DND-41 (cell line): ENCODE data around the gene HM13.
"Not testable (repeated sequence)": the region's sequence is repeated elsewhere in the genome, so short reads cannot be mapped to it uniquely, and the experiment has no call there.

Experiments used
- ATAC-seq: fragments of 200-7000 bp; cut with Tn5 transposase; 3 replicates; pipeline ENCODE4 v1.9.1; 2021; ENCODE audit warnings: low read depth; ENCODE audit not compliant: insufficient read depth
- DNase-seq: peaks from one replicate; pipeline ENCODE4 v3.0.0-alpha.2; 2020
- H2AFZ ChIP-seq: 2 replicates; pipeline ENCODE4 v1.6.0; 2012; ENCODE audit warnings: low read depth, low read length
- H3K27ac ChIP-seq: 2 replicates; pipeline ENCODE4 v1.5.1; 2012; ENCODE audit warnings: low read length, inconsistent platforms
- H3K27me3 ChIP-seq: fragments of 200-600 bp; sonication (generic); 2 replicates; pipeline ENCODE4 v1.6.0; 2012; ENCODE audit warnings: low read length, mild to moderate bottlenecking, inconsistent platforms; ENCODE audit not compliant: insufficient read depth, poor library complexity
- H3K36me3 ChIP-seq: 2 replicates; pipeline ENCODE4 v1.5.1; 2012; ENCODE audit warnings: low read length, inconsistent platforms; ENCODE audit not compliant: insufficient read depth
- H3K4me1 ChIP-seq: 2 replicates; pipeline ENCODE4 v1.5.1; 2012; ENCODE audit warnings: mild to moderate bottlenecking, low read length; ENCODE audit not compliant: insufficient read depth
- H3K4me2 ChIP-seq: 2 replicates; pipeline ENCODE4 v1.6.0; 2012; ENCODE audit warnings: mild to moderate bottlenecking, moderate library complexity, low read length, inconsistent platforms; ENCODE audit not compliant: insufficient read depth
- H3K4me3 ChIP-seq, 2 experiments: fragments of 200-600 bp in 1 of 2; shearing (Covaris generic) in 1 of 2; 2 replicates each; pipeline ENCODE4 v1.5.1; 2012 to 2016; ENCODE audit warnings: inconsistent platforms in 2 of 2, low read length in 2 of 2, mild to moderate bottlenecking in 2 of 2, low read depth in 1 of 2, moderate library complexity in 1 of 2
- H3K79me2 ChIP-seq: 2 replicates; pipeline ENCODE4 v1.6.0; 2012; ENCODE audit warnings: low read length, inconsistent platforms; ENCODE audit not compliant: insufficient read depth
- H3K9ac ChIP-seq: 2 replicates; pipeline ENCODE4 v1.6.0; 2012; ENCODE audit warnings: low read depth, mild to moderate bottlenecking, inconsistent platforms, low read length, moderate library complexity
- H3K9me3 ChIP-seq: 2 replicates; pipeline ENCODE4 v1.5.1; 2012; ENCODE audit warnings: low read length, moderate library complexity, mild to moderate bottlenecking, inconsistent platforms; ENCODE audit not compliant: insufficient read depth, severe bottlenecking
- H4K20me1 ChIP-seq: 2 replicates; pipeline ENCODE4 v1.6.0; 2012; ENCODE audit warnings: low read length; ENCODE audit not compliant: insufficient read depth
- EZH2 ChIP-seq: IDR thresholded peaks from 3 replicates; pipeline ENCODE4 v1.6.1; 2012; ENCODE audit warnings: borderline replicate concordance, low read depth, mild to moderate bottlenecking, moderate library complexity, low read length, inconsistent platforms; ENCODE audit not compliant: severe bottlenecking
- TF ChIP-seq, protein P1 (sequence below): IDR thresholded peaks from 2 replicates; pipeline ENCODE4 v1.5.1; 2012; ENCODE audit warnings: borderline replicate concordance, low read length, moderate library complexity, mild to moderate bottlenecking; ENCODE audit not compliant: poor library complexity, severe bottlenecking; ENCODE audit errors: extremely low read depth

HM13 gene

DNA sequence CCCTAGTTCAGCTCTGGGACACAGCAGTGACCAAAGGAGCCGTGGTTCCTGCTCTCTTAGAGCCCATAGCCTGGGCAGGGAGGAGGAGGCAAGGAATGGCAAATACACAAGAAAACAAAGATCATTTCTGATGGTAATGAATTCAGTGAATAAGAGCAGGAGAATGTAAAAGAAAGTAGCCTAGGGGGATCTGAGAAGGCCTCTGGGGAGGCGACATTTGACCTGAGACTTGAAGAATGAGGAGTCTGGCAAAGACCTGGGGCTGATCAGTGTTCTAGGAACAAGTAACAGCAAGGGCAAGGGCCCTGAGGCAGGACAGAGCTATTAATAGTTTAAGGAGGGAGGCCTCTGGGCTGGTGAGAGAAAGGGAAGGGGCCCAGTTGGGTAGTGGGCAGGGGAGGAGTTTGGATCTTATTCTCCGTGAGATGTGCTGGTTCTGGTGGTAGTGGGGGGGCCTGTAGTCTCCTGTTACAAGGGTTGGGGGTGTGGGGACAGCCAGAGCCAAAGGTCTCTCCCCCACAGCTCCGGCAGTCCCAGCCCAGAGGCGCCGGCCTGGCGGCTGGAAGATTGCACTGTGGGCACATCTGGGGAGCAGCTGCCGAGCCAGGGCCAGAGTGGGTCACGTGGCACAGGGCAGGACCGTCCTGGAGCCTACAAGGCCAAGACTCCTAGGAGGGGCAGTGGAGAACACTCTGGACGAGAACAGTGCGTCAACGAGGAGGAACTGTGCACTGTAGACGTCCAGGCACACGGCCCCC is 81.6 kb downstream of the HM13 start:
- H3K4me1 ChIP-seq: no peaks in the 10 kb centered on the region
- H3K27ac ChIP-seq: no peak overlapping the region
- no peaks in the 10 kb centered on the region for H3K9me3 ChIP-seq
- TF ChIP-seq, protein P1, sequence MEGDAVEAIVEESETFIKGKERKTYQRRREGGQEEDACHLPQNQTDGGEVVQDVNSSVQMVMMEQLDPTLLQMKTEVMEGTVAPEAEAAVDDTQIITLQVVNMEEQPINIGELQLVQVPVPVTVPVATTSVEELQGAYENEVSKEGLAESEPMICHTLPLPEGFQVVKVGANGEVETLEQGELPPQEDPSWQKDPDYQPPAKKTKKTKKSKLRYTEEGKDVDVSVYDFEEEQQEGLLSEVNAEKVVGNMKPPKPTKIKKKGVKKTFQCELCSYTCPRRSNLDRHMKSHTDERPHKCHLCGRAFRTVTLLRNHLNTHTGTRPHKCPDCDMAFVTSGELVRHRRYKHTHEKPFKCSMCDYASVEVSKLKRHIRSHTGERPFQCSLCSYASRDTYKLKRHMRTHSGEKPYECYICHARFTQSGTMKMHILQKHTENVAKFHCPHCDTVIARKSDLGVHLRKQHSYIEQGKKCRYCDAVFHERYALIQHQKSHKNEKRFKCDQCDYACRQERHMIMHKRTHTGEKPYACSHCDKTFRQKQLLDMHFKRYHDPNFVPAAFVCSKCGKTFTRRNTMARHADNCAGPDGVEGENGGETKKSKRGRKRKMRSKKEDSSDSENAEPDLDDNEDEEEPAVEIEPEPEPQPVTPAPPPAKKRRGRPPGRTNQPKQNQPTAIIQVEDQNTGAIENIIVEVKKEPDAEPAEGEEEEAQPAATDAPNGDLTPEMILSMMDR: no peak
- no peak for TF ChIP-seq EZH2
- no peak overlapping the region for H3K4me3 ChIP-seq
- no peak overlapping the region for H2AFZ ChIP-seq
- 0 out of 2 replicates have a peak overlapping the region, but pooled peaks have one; percentile 5 for H3K9ac ChIP-seq
- no peaks in the 10 kb centered on the region for H3K79me2 ChIP-seq
- no peak overlapping the region for H3K4me2 ChIP-seq
- ATAC-seq (no peak), DNase-seq (no peak)
- H3K27me3 ChIP-seq: no peaks in the 10 kb centered on the region
- H4K20me1 ChIP-seq: no peaks in the 10 kb centered on the region
- no peaks in the 10 kb centered on the region for H3K36me3 ChIP-seq

DNA sequence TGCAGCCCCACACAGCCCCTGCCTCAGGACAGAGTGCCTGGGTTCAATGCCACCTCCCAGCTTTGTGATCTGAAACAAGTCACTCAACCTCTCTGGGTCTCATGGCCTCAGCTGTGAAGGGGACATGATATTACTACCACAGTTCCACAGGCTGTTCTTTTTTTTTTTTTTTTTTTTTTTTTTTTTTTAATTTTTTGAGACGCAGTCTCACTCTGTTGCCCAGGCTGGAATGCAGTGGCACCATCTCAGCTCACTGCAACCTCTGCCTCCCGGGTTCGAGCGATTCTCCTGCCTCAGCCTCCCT is 82.1 kb downstream of the HM13 start:
- not testable (repeated sequence) for H3K4me1 ChIP-seq, DNase-seq, H2AFZ ChIP-seq, H3K36me3 ChIP-seq, H4K20me1 ChIP-seq, H3K27me3 ChIP-seq, H3K79me2 ChIP-seq, ATAC-seq, H3K4me2 ChIP-seq, H3K9me3 ChIP-seq, H3K4me3 ChIP-seq, H3K27ac ChIP-seq, H3K9ac ChIP-seq

DNA sequence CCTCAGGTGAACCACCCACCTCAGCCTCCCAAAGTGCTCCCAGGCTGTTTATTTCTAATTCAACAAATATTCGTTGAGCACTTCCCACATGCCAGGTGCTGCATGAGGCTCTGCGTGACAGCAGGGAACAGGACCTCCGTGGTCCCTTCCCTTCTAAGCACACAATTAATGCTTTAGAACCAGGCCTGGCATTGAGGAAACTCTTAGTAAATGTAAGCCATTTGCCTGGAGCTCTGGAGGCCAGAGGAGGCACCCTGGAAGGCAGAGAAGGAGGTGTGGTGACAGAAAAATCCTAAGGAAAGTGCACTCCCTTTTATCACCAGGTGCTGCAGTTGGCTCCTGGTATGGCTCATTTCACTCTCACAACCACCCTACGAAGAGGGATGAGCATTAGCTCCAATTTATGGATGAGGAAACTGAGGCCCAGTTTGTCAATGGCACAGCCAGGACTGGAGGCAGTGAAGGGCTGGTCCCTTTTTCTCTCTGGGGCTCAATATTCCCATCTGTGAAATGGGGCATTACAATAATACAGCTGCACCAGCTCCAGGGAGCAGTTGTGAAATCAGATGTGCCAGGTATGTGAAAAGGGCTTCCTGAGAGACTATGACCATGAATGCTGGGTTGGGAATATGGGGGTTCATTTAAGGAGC is 82.7 kb downstream of the HM13 start:
- no peak overlapping the region for H3K4me2 ChIP-seq
- H3K27me3 ChIP-seq: no peaks in the 10 kb centered on the region
- ATAC-seq (no peak), DNase-seq (no peak)
- TF ChIP-seq EZH2: no peak
- TF ChIP-seq, protein P1: no peak
- H2AFZ ChIP-seq: no peak overlapping the region
- H3K9me3 ChIP-seq: no peaks in the 10 kb centered on the region
- no peaks in the 10 kb centered on the region for H4K20me1 ChIP-seq
- no peaks in the 10 kb centered on the region for H3K79me2 ChIP-seq
- H3K4me1 ChIP-seq: no peaks in the 10 kb centered on the region
- H3K36me3 ChIP-seq: no peaks in the 10 kb centered on the region
- no peak overlapping the region for H3K27ac ChIP-seq
- H3K9ac ChIP-seq: no peak overlapping the region
- H3K4me3 ChIP-seq: no peak overlapping the region

DNA sequence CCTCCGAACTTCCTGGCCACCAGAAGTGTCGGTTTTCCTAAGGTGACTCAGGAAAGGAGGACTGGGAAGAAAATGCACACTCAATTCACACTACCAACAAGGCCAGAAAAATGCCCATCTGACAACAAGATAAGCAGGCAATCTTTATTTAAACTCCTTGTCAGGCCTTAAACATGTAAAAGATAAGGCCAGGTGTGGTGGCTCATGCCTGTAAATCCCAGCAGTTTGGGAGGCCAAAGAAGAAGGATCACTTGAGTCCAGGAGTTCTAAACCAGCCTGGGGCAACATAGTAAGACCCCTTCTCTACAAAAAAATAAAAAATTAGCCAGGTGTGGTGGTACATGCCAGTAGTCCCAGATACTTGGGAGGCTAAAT is 83.2 kb downstream of the HM13 start:
- Histone ChIP-seq H3K4me3 (no peak overlapping the region), H3K9me3 (no peaks in the 10 kb centered on the region), H3K27me3 (no peaks in the 10 kb centered on the region), H4K20me1 (no peaks in the 10 kb centered on the region), H3K4me1 (no peaks in the 10 kb centered on the region), H3K4me2 (no peak overlapping the region), H3K36me3 (no peaks in the 10 kb centered on the region), H3K9ac (no peak overlapping the region), H3K79me2 (no peaks in the 10 kb centered on the region), H2AFZ (no peak overlapping the region), H3K27ac (no peak overlapping the region)
- TF ChIP-seq, protein P1: no peak
- no peak for TF ChIP-seq EZH2
- no peak for ATAC-seq
- no peak for DNase-seq
